Measurements from ENCODE around the gene DNM3. TPM values are rescaled to one million over a fixed set of nuclear protein-coding genes. Genes with fewer than 3 reads are reported as not detected.

Gene DNM3
- total and polyA plus RNA-seq, 2 experiments from 2014 or later, result 0.11 to 1.4 TPM

GRCh38 chr1:171864308-171864707, 23.0 kb downstream of the DNM3 start:
- Histone ChIP-seq H3F3A (ENCODE audit: insufficient read depth) (no peaks in the 10 kb centered on the region), H3K36me3 (ENCODE audit: low read depth) (no peaks in the 10 kb centered on the region), H3K9me2 (ENCODE audit: insufficient read depth) (no peaks in the 10 kb centered on the region), H4K20me1 (ENCODE audit: insufficient read depth) (no peaks in the 10 kb centered on the region), H3K79me2 (ENCODE audit: insufficient read depth) (no peaks in the 10 kb centered on the region), H3K4me3 (no peak overlapping the region), H3K27me3 (replicated peaks; ENCODE audit: insufficient read depth) (no peaks in the 10 kb centered on the region), H2AFZ (no peak overlapping the region), H3K27ac (no peak overlapping the region), H3K9me3 (ENCODE audit: low read depth) (no peaks in the 10 kb centered on the region), H3K4me2 (ENCODE audit: unreplicated experiment) (no peak overlapping the region), H3K4me1 (ENCODE audit: insufficient read depth) (no peaks in the 10 kb centered on the region), H3K9ac (no peak overlapping the region)
- TF ChIP-seq EZH2 (IDR thresholded peaks at IDR 0.05; ENCODE audit: insufficient read depth, poor library complexity, severe bottlenecking) (no peak), EZH2phosphoT487 (IDR thresholded peaks at IDR 0.05; ENCODE audit: insufficient read depth, low read depth) (no peak)
- in situ Hi-C loops (cut with MboI), result no loop called here
- DNase-seq, result no peak

- no peak for DNase-seq
- 83 to 86% methylated on average over 6 of the region's 6 CpGs for WGBS, 2 experiments (ENCODE audit: low coverage in 1 of 2, low lambda C conversion rate in 2 of 2, missing lambda C conversion rate in 2 of 2)
Observed at GRCh38 chr1:171865106-171865505, 23.8 kb downstream of the DNM3 start.

DNA sequence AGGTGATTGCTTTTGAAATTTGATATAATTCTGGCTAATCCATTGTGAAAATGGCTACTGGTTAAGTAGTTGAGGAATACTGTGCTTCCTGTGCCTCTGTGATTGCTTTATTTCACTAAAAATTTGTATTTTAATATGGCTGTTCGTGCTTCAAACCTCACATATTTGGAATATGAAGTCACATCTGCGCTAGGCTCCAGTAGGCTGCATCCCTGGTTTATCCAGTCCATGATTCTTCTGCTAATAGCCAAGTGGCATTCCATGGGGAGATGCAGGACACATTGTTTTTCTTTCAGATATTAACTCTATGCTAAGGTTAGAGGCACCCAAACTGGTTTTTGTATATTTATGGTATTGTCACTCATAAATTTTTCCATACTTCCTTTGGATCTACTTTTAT, 25.9 kb downstream of the DNM3 start:
- Histone ChIP-seq H3K79me2 (ENCODE audit: insufficient read depth) (no peaks in the 10 kb centered on the region), H3K27me3 (replicated peaks; ENCODE audit: insufficient read depth) (no peaks in the 10 kb centered on the region), H3K36me3 (ENCODE audit: low read depth) (no peaks in the 10 kb centered on the region), H3K9me3 (ENCODE audit: low read depth) (no peaks in the 10 kb centered on the region), H3K27ac (no peak overlapping the region), H3K9ac (no peak overlapping the region), H2AFZ (no peak overlapping the region), H3F3A (ENCODE audit: insufficient read depth) (no peaks in the 10 kb centered on the region), H3K4me3 (no peak overlapping the region), H3K4me1 (ENCODE audit: insufficient read depth) (no peaks in the 10 kb centered on the region), H3K4me2 (ENCODE audit: unreplicated experiment) (no peak overlapping the region), H4K20me1 (ENCODE audit: insufficient read depth) (no peaks in the 10 kb centered on the region), H3K9me2 (ENCODE audit: insufficient read depth) (no peaks in the 10 kb centered on the region)
- TF ChIP-seq EZH2phosphoT487 (IDR thresholded peaks at IDR 0.05; ENCODE audit: insufficient read depth, low read depth), result no peak
- TF ChIP-seq EZH2 (IDR thresholded peaks at IDR 0.05; ENCODE audit: insufficient read depth, poor library complexity, severe bottlenecking), result no peak
- no peak for DNase-seq
- 79 to 80% methylated on average over 2 of the region's 2 CpGs for WGBS, 2 experiments (ENCODE audit: low coverage in 1 of 2, low lambda C conversion rate in 2 of 2, missing lambda C conversion rate in 2 of 2)
- in situ Hi-C loops (cut with MboI), result no loop called here

More at GRCh38 chr1:171865106-171865505, 23.8 kb downstream of the DNM3 start:
- Histone ChIP-seq H3K4me2 (ENCODE audit: unreplicated experiment) (no peak overlapping the region), H3K27ac (no peak overlapping the region), H3K9me2 (ENCODE audit: insufficient read depth) (no peaks in the 10 kb centered on the region), H2AFZ (no peak overlapping the region), H4K20me1 (ENCODE audit: insufficient read depth) (no peaks in the 10 kb centered on the region), H3K9ac (no peak overlapping the region), H3K4me1 (ENCODE audit: insufficient read depth) (no peaks in the 10 kb centered on the region), H3K36me3 (ENCODE audit: low read depth) (no peaks in the 10 kb centered on the region), H3K9me3 (ENCODE audit: low read depth) (no peaks in the 10 kb centered on the region), H3F3A (ENCODE audit: insufficient read depth) (no peaks in the 10 kb centered on the region), H3K4me3 (no peak overlapping the region), H3K79me2 (ENCODE audit: insufficient read depth) (no peaks in the 10 kb centered on the region), H3K27me3 (replicated peaks; ENCODE audit: insufficient read depth) (no peaks in the 10 kb centered on the region)
- no peak for TF ChIP-seq EZH2 (IDR thresholded peaks at IDR 0.05; ENCODE audit: insufficient read depth, poor library complexity, severe bottlenecking)
- TF ChIP-seq EZH2phosphoT487 (IDR thresholded peaks at IDR 0.05; ENCODE audit: insufficient read depth, low read depth), result no peak
- in situ Hi-C loops (cut with MboI), result no loop called here

GRCh38 chr1:171868217-171868803, 27.0 kb downstream of the DNM3 start:
- DNase-seq, result no peak
- Histone ChIP-seq H4K20me1 (ENCODE audit: insufficient read depth) (no peaks in the 10 kb centered on the region), H2AFZ (no peak overlapping the region), H3F3A (ENCODE audit: insufficient read depth) (no peaks in the 10 kb centered on the region), H3K27me3 (replicated peaks; ENCODE audit: insufficient read depth) (no peaks in the 10 kb centered on the region), H3K79me2 (ENCODE audit: insufficient read depth) (no peaks in the 10 kb centered on the region), H3K36me3 (ENCODE audit: low read depth) (no peaks in the 10 kb centered on the region), H3K4me3 (no peak overlapping the region), H3K4me2 (ENCODE audit: unreplicated experiment) (no peak overlapping the region), H3K9ac (no peak overlapping the region), H3K27ac (no peak overlapping the region), H3K9me2 (ENCODE audit: insufficient read depth) (no peaks in the 10 kb centered on the region), H3K4me1 (ENCODE audit: insufficient read depth) (no peaks in the 10 kb centered on the region), H3K9me3 (ENCODE audit: low read depth) (no peaks in the 10 kb centered on the region)
- WGBS, 2 experiments (ENCODE audit: low coverage in 1 of 2, low lambda C conversion rate in 2 of 2, missing lambda C conversion rate in 2 of 2), result 92 to 95% methylated on average over 3 of the region's 3 CpGs
- in situ Hi-C loops (cut with MboI), result no loop called here
- TF ChIP-seq EZH2phosphoT487 (IDR thresholded peaks at IDR 0.05; ENCODE audit: insufficient read depth, low read depth) (no peak), EZH2 (IDR thresholded peaks at IDR 0.05; ENCODE audit: insufficient read depth, poor library complexity, severe bottlenecking) (no peak)

DNA sequence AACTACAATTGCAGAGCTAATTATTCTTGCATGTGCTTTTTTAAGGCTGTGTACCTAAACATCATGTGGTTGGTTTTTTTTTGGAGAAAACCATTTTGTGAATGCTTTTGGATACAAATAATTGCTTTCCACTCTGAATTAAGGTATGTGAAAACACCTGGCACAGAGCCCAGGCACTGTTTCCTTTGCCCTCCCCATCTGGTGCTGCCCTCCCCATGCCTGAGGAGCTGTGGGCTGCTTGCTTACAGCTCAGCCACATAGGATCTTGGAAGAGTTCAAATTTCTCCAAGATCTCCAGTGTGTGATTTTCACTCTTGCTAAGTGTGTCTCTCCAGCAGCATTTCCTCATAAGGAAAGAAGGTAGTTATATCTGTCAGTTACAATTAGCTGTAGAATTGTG, 27.8 kb downstream of the DNM3 start:
- Histone ChIP-seq H3K27me3 (replicated peaks; ENCODE audit: insufficient read depth) (no peaks in the 10 kb centered on the region), H3K4me1 (ENCODE audit: insufficient read depth) (no peaks in the 10 kb centered on the region)
- TF ChIP-seq EZH2phosphoT487 (IDR thresholded peaks at IDR 0.05; ENCODE audit: insufficient read depth, low read depth) (no peak), EZH2 (IDR thresholded peaks at IDR 0.05; ENCODE audit: insufficient read depth, poor library complexity, severe bottlenecking) (no peak)

More for the DNA sequence above, 27.8 kb downstream of the DNM3 start:
- Histone ChIP-seq H3K9me2 (ENCODE audit: insufficient read depth) (no peaks in the 10 kb centered on the region), H3K79me2 (ENCODE audit: insufficient read depth) (no peaks in the 10 kb centered on the region), H3K27ac (no peak overlapping the region), H3F3A (ENCODE audit: insufficient read depth) (no peaks in the 10 kb centered on the region), H3K36me3 (ENCODE audit: low read depth) (no peaks in the 10 kb centered on the region), H3K9me3 (ENCODE audit: low read depth) (no peaks in the 10 kb centered on the region), H3K4me2 (ENCODE audit: unreplicated experiment) (no peak overlapping the region), H3K9ac (no peak overlapping the region), H2AFZ (no peak overlapping the region), H4K20me1 (ENCODE audit: insufficient read depth) (no peaks in the 10 kb centered on the region), H3K4me3 (no peak overlapping the region)
- no peak for DNase-seq
- in situ Hi-C loops (cut with MboI), result no loop called here

All from GM23248 (cell line).